Right lobe of liver (tissue), 6 donors: ENCODE data around the gene CENPB. TPM values are rescaled to one million over a fixed set of nuclear protein-coding genes. Genes with fewer than 3 reads are reported as not detected.

Experiments
- ATAC-seq, 4 donors: fragments of 200-7000 bp; cut with Tn5 transposase; one replicate each; pipeline ENCODE4 v1.9.1; 2020; ENCODE audit warnings: mild to moderate bottlenecking in 4 of 4, moderate library complexity in 4 of 4
- DNase-seq, 3 donors: peaks; one replicate each; pipeline ENCODE4 v3.0.0-alpha.2; 2020
- H3K27ac ChIP-seq, 3 donors: fragments of 200-600 bp; one replicate each; pipeline ENCODE4 v1.8.0; 2022
- H3K27me3 ChIP-seq, 2 donors: fragments of 200-600 bp; one replicate each; pipeline ENCODE4 v1.8.0; 2022
- H3K36me3 ChIP-seq, 4 donors: fragments of 200-600 bp; sonication (generic) in 1 of 4; one replicate each; pipeline versions ENCODE4 v1.5.1 to v1.8.0; 2017 to 2022; ENCODE audit warnings: control low read depth in 1 of 4
- H3K4me1 ChIP-seq, 4 donors: fragments of 200-600 bp; sonication (generic) in 1 of 4; one replicate each; pipeline versions ENCODE4 v1.5.1 to v1.8.0; 2017 to 2022; ENCODE audit warnings: control low read depth in 1 of 4
- H3K4me3 ChIP-seq, 3 donors: fragments of 200-600 bp; one replicate each; pipeline ENCODE4 v1.8.0; 2022
- H3K9me3 ChIP-seq, 4 donors: fragments of 200-600 bp; sonication (generic) in 1 of 4; one replicate each; pipeline versions ENCODE4 v1.5.1 to v1.8.0; 2017 to 2022; ENCODE audit warnings: control low read depth in 1 of 4
- POLR2A ChIP-seq: fragments of 450-650 bp; IDR thresholded peaks from one replicate; pipeline ENCODE4 v1.6.1; 2017; ENCODE audit warnings: antibody characterized with exemption, mild to moderate bottlenecking
- WGBS: methylation state at CpG from one replicate; pipeline ENCODE4 v1.1.6; 2018; ENCODE audit warnings: low coverage, low lambda C conversion rate; ENCODE audit not compliant: insufficient coverage; ENCODE audit errors: missing lambda C conversion rate; 5-methylcytosine and 5-hydroxymethylcytosine counted together
- intact Hi-C, 2 donors: fragments of 100-400 bp; cut with DNase I; formaldehyde crosslinking; loops; one replicate each; pipeline versions ENCODE4 v1.11.2 to v1.14.1; 2022
- total RNA-seq, 6 experiments: library from RNA; depleted of rRNA in 2 of 6; stranded (reverse); fragments of >200 nt in 2 of 6; fragmentation: NEBNext Ultra II Directional in 3 of 6; extraction: Animal tissue kit (Norgen Biotek cat#: 25700) in 3 of 6; gene quantifications; one replicate each; pipeline versions ENCODE4 v1.1.0 to v1.2.4, GENCODE V29; 2016 to 2023
- TF ChIP-seq, protein P1 (sequence below), 4 donors: fragments of 200-600 bp in 3 of 4; fragments of 450-650 bp in 1 of 4; IDR thresholded peaks; one replicate each; pipeline versions ENCODE4 v1.5.1 to v1.8.0; 2016 to 2022; ENCODE audit warnings: antibody characterized with exemption in 4 of 4, mild to moderate bottlenecking in 2 of 4
- donor health status: DM: no; HTN: yes; CAD: no.
- donor health status: DM: no; HTN: no; CAD: no.
- donor health status: DM: no; HTN: no; CAD: no.
- donor health status: DM: no; HTN: yes; CAD: no.
- donor health status: DM: no; HTN: yes; CAD: no.

The CENPB gene
- total RNA-seq, 6 experiments from 2014 or later: 27.8 to 43.1 (median 31.6) TPM

DNA sequence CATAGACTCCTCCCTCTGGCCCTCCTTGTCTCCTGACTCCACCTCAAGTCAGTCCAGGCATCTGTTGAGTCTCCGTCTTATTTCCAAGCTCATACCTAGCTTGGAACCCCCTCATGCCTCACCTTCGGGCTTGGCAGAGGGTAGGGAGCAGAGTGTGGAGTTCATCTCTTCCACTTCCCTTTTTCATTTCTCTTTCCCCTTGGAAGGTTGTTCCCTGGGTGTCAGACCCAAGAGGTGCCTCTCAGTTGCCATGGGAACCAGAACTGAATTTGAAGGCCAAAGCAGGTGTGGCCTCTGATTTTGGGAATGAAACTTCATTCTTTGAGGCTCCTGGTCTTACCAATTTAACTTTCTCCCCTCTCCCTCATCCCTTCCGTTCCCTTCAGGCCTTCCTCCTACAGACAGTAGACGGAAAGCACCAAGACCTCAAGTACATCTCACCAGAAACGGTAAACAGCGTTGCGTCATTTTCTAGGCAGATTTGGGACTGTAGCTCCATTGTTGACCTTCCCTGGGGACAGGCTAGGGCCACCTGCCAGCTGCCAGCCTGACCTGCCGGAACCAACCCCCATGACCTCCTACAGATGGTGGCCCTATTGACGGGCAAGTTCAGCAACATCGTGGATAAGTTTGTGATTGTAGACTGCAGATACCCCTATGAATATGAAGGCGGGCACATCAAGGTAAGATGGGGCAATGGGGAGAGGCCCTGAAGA lies 16.1 kb upstream of the CENPB start:
- intact Hi-C loops: no loop called here
- peak; percentile 82 to 91 (median 89) for DNase-seq
- H3K9me3 ChIP-seq: no peaks in the 10 kb centered on the region
- no peaks in the 10 kb centered on the region for H3K27me3 ChIP-seq
- WGBS: 36% methylated on average over 10 of the region's 11 CpGs
- peak overlapping the region; percentile 60 to 71 (median 67) for H3K27ac ChIP-seq
- peaks cover 0 to 46% (median 21%) of the 10 kb centered on the region in 4 donors for H3K4me1 ChIP-seq
- peak; percentile 56 to 73 (median 71) for ATAC-seq
- H3K36me3 ChIP-seq: peaks cover 0 to 2% (median 0%) of the 10 kb centered on the region in 4 donors
- H3K4me3 ChIP-seq: no peak overlapping the region
- no peak for TF ChIP-seq POLR2A
- TF ChIP-seq, protein P1, sequence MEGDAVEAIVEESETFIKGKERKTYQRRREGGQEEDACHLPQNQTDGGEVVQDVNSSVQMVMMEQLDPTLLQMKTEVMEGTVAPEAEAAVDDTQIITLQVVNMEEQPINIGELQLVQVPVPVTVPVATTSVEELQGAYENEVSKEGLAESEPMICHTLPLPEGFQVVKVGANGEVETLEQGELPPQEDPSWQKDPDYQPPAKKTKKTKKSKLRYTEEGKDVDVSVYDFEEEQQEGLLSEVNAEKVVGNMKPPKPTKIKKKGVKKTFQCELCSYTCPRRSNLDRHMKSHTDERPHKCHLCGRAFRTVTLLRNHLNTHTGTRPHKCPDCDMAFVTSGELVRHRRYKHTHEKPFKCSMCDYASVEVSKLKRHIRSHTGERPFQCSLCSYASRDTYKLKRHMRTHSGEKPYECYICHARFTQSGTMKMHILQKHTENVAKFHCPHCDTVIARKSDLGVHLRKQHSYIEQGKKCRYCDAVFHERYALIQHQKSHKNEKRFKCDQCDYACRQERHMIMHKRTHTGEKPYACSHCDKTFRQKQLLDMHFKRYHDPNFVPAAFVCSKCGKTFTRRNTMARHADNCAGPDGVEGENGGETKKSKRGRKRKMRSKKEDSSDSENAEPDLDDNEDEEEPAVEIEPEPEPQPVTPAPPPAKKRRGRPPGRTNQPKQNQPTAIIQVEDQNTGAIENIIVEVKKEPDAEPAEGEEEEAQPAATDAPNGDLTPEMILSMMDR (IDR thresholded peaks at IDR 0.05): no peak

DNA sequence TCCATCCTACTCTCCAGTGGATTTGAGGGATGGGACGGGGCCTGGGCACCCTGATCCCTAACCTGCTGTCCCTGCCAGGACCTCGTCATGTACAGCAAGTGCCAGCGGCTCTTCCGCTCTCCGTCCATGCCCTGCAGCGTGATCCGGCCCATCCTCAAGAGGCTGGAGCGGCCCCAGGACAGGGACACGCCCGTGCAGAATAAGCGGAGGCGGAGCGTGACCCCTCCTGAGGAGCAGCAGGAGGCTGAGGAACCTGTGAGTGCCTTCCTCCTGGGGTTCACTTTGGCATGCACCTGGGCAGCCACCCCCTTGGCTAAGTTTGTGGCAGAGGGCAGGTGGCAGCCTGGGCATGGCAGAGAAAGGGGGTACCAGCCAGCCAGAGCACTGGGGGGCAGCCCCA lies 15.3 kb upstream of the CENPB start:
- ATAC-seq (no peak), DNase-seq (no peak)
- peak overlapping the region in 2 of 3 donors; percentile 67 to 71 for H3K27ac ChIP-seq
- intact Hi-C loops: no loop called here
- peaks cover 0 to 2% (median 0%) of the 10 kb centered on the region in 4 donors for H3K36me3 ChIP-seq
- H3K4me1 ChIP-seq: peaks cover 0 to 44% (median 19%) of the 10 kb centered on the region in 4 donors
- H3K9me3 ChIP-seq: no peaks in the 10 kb centered on the region
- no CpG with 5 or more reads among the region's 13 CpGs for WGBS
- no peak overlapping the region for H3K4me3 ChIP-seq
- no peak for TF ChIP-seq POLR2A
- TF ChIP-seq, protein P1 (IDR thresholded peaks at IDR 0.05): no peak
- H3K27me3 ChIP-seq: no peaks in the 10 kb centered on the region

DNA sequence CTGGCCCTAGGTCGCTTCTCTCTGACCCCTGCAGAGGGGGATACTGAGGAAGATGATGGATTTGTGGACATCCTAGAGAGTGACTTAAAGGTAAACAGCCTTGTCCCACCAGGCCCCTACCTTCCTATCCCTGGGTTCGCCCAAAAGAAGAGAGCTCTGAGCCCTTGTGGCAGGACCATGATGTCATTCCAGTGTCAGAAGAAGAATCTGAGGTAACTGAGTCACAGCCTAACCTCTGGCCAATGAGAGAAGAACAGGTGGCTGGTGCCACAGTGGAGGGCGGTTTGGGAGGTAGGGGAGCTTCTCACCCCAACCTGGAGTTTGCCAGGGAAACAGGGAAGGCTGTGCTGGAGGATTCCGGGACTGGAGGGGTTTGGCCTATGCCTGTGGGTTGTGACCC lies 14.8 kb upstream of the CENPB start:
- ATAC-seq: no peak
- Histone ChIP-seq H3K27ac (no peak overlapping the region), H3K4me3 (no peak overlapping the region), H3K4me1 (peaks cover 0 to 44% (median 19%) of the 10 kb centered on the region in 4 donors), H3K27me3 (no peaks in the 10 kb centered on the region), H3K9me3 (no peaks in the 10 kb centered on the region), H3K36me3 (peaks cover 0 to 2% (median 0%) of the 10 kb centered on the region in 4 donors)
- WGBS: 93% methylated on average over 2 of the region's 4 CpGs
- intact Hi-C loops: no loop called here
- TF ChIP-seq, protein P1 (IDR thresholded peaks at IDR 0.05): no peak
- no peak for TF ChIP-seq POLR2A
- DNase-seq: peak in 1 of 3 donors; percentile 11

DNA sequence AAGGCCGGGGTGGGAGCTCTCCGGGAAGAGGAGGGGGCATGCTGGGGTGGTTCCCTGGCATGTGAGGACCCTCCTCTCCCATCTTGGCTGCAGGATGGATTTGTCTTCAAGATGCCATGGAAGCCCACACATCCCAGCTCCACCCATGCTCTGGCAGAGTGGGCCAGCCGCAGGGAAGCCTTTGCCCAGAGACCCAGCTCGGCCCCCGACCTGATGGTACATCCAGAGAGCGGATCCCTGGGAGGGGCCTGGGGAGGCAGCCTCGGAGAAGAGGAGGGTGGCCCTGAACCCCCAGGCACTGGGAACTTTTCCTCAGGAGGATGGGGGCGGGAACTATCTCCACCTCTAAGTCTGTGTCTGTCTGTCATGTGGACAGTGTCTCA lies 14.3 kb upstream of the CENPB start:
- intact Hi-C loops: no loop called here
- no peak for DNase-seq
- Histone ChIP-seq H3K4me1 (peaks cover 0 to 40% (median 19%) of the 10 kb centered on the region in 4 donors), H3K27ac (no peak overlapping the region), H3K4me3 (no peak overlapping the region), H3K36me3 (peaks cover 0 to 2% (median 0%) of the 10 kb centered on the region in 4 donors), H3K9me3 (no peaks in the 10 kb centered on the region), H3K27me3 (no peaks in the 10 kb centered on the region)
- WGBS: no CpG with 5 or more reads among the region's 8 CpGs
- no peak for ATAC-seq
- TF ChIP-seq, protein P1 (IDR thresholded peaks at IDR 0.05): no peak
- no peak for TF ChIP-seq POLR2A
